Jurkat, Clone E6-1 (cell line): Measurements from ENCODE around the gene ADCK2.
"Not testable (repeated sequence)": the region's sequence is repeated elsewhere in the genome, so short reads cannot be mapped to it uniquely, and the experiment has no call there.

ENCODE experiments used
- DNase-seq: peaks from one replicate; pipeline ENCODE4 v3.0.0-alpha.2; 2011; ENCODE audit warnings: low read depth, low spot score
- H3K4me3 ChIP-seq: 2 replicates; pipeline ENCODE4 v1.5.1; 2011; ENCODE audit warnings: mild to moderate bottlenecking, low read length, control low read depth, moderate library complexity

ADCK2 gene

DNA sequence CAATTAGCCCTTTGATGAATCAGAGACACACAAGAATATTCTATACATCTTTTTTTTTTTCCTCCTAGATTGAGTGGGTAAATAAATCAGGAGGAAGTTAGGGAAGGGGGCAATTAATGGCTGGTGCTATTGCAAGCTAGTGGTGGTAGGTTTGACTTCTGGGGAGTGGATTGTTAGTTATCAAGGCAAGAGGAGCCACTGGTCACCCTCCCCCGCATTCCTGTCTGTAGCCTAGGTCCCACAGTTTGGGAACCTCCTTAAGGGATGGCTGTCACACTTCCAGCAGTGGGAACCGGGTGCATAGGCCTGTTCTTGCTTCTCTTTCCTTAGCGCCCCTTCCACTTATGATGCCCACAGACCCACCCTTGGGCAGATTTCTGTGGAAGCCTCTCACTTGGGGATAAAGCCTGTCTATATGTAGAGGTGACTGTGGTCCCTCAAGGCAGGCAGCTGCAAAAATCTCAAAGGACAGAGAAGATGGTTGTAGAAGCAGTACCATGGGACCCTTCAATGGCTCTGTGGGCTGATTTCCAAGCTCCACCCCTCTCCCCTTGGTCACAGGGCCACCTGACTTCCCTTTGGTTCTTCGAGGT lies 2.3 kb upstream of the ADCK2 start:
- no peak overlapping the region for H3K4me3 ChIP-seq
- DNase-seq: no peak

DNA sequence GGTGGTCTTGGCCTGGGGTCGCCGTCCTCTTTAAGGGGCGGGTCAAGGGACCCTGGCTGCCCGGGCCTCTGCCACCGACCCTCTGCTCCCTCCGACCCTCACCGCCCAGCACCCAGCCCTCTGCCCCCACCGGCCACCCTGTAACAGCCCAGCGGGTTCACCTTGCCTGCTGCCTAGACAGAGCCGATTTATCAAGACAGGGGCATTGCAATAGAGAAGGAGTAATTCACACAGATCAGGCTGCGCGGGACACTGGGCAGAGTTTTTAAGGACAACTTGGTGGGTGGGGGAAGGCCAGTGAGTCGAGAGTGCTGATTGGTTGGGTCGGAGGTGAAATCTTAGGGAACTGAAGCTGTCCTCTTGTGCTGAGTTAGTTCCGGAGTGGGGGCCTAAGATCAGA lies 779 bp upstream of the ADCK2 start:
- no peak for DNase-seq
- no peak overlapping the region for H3K4me3 ChIP-seq

DNA sequence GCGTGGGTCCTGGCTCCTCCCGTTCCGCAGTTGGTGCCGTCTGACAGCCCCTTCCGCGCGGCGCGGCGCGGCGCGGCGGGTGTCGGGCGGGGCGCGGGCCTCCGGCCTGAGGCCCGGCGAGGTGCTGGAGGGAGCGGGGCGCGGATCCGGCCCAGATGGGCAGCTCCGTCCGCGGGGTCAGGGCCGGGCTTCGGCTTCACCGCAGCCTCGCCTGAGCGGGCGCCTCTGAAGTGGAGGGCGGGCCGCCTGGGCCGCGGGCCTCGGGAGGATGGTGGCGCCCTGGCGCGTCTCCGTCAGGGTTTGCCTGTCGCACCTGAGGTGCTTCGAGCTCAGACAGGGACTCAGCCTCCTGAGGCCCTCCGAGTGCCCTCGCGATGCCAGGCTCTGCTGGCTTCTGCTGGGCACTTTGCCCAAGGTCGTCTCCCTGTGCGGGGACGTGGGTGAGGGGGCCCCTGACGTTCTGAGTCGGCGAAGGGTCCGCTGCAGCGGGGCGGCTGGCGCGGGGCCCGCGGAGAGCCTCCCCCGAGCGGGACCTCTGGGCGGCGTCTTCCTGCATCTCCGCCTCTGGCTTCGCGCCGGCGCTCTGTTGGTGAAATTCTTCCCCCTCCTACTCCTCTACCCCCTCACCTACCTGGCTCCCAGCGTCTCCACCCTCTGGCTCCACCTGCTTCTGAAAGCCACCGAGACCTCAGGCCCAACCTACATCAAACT lies 473 bp downstream of the ADCK2 start:
- no peak for DNase-seq
- peak overlapping the region; percentile 69 for H3K4me3 ChIP-seq

DNA sequence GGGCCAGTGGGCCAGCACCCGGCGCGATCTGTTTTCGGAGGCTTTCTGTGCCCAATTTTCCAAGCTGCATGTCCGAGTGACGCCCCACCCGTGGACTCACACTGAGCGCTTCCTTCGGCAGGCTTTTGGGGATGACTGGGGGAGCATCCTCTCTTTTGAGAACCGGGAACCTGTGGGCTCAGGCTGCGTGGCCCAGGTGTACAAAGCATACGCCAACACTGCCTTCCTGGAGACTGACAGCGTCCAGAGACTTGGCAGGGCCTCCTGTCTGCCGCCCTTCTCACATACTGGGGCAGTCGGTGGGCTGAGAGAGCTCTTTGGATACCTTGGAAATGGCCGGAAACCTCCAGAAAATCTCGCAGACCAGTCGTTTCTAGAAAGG lies 1.0 kb downstream of the ADCK2 start:
- no peak for DNase-seq
- peak overlapping the region; percentile 69 for H3K4me3 ChIP-seq

DNA sequence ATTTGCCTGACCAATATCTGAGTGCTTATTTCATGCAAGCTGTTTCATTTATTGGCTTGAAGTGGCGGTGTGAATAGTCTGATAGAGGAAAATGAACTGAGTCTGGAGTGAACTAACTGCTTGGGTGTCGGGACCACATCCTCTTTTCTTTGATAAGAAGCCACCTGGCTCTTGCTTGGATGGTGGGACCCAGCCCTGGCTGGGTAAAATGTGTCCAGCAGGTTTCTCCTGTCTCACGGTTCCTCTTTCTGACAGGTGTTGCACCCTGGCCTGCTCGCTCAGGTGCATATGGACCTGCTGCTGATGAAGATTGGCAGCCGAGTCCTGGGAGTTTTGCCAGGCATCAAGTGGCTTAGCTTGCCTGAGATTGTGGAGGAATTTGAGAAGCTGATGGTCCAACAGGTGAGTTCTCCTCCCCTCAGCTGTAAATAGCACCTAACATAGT lies 1.6 kb downstream of the ADCK2 start:
- no peak for DNase-seq
- no peak overlapping the region for H3K4me3 ChIP-seq

DNA sequence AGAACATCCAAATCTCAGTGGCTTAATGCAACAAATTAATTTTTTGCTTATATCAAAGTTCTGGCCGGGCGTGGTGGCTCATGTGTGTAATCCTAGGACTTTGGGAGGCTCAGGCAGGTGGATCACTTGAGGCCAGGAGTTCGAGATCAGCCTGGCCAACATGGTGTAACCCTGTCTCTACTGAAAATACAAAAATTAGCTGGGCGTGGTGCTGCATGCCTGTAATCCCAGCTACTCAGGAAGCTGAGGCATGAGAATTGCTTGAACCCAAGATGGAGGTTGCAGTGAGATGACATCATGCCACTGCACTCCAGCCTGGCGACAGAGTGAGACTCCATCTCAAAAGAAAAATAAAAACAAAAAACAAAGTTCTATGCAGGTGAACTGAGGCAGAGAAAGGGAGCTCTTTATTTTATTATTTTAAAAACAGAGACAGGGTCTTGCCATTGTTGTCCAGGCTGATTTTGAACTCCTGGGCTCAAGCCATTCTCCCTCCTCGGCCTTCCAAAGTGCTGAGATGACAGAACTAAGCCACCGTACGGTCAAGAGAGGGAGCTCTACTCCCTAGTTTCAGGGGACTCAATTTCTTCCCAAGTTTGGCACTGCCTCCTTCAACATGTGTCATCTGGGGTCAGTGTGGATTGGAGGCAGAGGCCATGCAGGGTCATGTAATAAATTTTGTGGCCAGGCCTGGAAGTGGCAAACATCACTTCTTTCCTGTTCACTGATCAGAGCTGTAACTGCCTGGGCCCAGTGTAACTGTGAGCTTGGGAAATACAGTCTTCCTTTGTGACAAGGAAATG lies 2.4 kb downstream of the ADCK2 start:
- H3K4me3 ChIP-seq: no peak overlapping the region
- no peak for DNase-seq

DNA sequence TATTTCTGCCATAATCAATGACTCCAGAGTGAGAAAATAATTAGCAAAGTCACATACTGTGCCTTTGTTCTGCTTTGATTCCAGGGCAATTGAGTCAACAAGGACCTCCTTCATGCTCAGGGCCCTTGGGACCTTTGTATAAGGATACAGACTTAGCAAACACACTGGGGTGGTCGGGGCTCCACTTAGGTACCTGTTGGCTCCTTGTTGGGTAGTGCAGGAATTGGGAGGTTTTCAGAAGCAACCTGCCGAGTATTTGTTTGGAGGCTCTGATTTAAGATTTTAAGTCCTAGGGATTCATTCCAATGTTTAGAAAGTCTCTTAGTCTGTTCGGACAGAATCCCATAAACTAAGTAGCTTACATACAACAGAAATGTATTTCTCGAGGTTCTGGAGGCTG lies 3.0 kb downstream of the ADCK2 start:
- no peak overlapping the region for H3K4me3 ChIP-seq
- DNase-seq: no peak

DNA sequence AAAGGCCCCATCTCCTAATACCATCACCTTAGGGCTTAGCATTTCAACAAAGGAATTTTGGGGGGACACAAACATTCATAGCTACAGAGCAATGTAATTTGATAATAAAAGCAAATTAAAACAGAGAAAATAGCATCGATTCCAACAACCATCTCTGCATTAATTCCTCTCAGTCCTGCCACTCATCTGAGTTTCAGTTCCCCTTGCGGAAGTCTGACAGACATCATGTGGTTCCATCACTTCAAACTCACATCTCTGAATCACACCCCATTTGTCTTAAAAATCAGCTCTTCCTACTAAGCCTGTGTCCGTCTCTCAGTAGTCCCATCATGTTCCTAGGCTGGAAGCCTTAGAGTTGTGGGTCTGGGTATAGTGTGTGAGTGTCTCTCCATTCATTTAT lies 3.6 kb downstream of the ADCK2 start:
- DNase-seq: no peak
- no peak overlapping the region for H3K4me3 ChIP-seq

DNA sequence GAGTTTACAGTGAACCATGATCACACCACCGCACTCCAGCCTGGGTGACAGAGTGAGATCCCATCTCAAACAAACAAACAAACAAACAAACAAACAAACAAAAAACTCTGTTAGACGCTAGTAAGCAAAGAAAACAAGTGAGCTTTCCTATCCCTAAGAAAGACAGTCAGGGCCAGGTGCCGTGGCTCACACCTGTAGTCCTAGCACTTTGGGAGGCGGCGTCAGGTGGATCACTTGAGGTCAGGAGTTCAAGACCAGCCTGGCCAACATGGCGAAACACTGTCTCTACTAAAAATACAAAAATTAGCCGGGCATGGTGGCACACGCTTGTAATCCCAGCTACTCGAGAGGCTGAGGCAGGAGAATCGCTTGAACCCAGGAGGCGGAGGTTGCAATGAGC lies 4.2 kb downstream of the ADCK2 start:
- not testable (repeated sequence) for H3K4me3 ChIP-seq

DNA sequence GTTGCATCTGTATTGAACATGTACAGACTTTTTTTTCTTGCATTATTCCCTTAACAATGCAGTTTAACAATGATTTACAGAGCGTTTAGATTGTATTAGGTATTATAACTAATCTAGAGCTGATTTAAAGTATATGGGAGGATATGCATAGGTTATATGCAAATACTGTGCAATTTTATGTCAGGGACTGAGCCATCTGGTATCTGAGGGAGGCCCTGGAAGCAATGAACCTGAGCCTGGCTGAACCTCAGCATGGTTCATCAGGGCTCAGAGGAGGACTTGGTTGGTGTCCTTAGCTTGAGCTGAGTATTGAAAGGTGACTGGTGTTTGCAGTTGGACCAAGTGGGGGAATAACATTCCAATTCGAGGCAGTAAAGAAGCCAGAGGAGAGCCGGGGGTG lies 4.8 kb downstream of the ADCK2 start:
- H3K4me3 ChIP-seq: no peak overlapping the region
- DNase-seq: no peak

More for the DNA sequence above, 4.2 kb downstream of the ADCK2 start:
- DNase-seq: not testable (repeated sequence)

DNA sequence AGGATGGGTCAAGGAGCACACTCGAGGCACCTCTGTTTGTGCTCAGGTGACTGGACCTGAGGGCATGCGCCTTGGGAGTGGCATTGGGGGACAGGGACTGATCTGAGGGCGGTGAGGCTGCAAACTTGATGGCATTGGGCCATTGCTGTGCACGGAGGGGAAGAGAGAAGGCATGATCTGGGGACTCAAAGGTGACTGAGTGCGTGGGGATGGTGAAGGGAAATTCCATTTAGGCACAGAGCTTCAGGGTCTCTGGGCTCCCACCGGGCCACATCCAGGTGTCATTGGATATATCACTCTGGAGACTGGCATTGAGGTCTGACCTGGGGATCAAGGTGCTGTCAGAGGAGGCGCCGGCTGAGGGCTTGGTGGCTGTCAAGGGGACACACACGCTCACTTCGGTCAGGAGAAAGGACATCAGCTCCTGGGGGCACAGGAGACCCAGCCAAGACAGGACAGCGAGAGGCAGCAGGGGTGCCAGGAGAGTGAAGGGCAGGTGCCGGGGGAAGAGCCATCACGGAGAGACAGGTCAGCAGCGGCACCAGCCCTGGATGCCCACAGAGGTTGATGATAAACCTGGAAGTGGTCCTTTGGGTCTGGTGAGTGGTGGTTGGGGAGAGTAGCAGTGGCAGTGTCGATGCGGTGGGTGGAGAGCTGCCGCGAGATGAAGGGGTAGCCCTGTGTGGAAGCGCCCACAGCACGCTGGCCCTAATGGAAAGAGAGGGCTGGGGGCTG lies 5.5 kb downstream of the ADCK2 start:
- no peak for DNase-seq
- H3K4me3 ChIP-seq: no peak overlapping the region

DNA sequence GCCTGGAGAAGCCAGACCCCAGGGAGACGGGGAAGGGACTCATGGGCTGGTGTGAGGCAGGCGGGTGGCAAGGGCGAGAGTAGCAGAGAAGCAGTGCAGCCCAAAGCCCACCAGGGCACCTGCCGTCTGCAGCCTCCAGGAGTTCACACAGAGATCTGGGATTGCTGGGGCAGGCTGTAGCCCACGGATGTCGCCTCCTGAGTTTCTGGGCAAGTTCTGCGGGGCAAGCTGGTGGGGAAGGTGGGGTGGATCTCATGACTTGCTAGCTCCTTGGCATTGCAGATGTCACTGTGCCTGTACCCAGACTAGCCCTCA lies 6.0 kb downstream of the ADCK2 start:
- DNase-seq: no peak
- no peak overlapping the region for H3K4me3 ChIP-seq

DNA sequence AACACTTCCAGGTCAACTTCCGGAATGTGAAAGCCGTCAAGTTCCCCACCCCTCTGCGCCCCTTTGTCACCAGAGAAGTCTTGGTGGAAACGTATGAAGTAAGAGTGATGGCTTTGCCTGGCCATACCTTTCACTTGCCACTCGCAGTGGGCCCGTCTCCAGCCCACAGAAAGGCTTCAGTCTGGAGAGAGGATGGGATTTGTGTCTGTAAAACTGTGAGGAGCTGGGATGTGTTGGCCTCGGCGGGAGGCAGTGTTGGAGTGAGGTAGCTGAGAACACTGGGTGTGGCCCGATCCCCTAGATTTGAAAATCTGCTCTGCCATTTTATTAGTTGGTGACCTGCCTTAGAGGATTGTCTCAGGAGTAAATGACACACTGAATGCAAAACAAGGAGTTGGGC lies 6.4 kb downstream of the ADCK2 start:
- DNase-seq: no peak

DNA sequence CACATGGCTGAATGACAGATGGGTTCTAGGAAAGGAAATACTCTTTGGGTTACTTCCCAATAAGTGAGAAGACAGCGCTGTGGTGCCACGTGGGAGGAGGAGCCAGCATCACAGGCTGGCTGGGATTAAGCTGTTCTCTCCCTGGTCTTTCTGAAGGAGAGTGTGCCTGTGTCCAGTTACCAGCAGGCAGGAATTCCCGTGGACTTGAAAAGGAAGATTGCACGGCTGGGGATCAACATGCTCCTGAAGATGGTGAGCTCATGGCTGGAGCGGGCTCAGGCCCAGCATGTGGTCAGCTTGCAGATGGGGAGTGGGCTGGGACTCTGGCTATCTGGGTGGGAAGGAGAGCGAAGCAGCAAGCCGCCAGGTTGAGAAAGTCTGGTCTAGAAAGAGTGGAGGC lies 8.1 kb downstream of the ADCK2 start:
- DNase-seq: no peak
- no peak overlapping the region for H3K4me3 ChIP-seq

More for the DNA sequence above, 6.4 kb downstream of the ADCK2 start:
- H3K4me3 ChIP-seq: no peak overlapping the region

DNA sequence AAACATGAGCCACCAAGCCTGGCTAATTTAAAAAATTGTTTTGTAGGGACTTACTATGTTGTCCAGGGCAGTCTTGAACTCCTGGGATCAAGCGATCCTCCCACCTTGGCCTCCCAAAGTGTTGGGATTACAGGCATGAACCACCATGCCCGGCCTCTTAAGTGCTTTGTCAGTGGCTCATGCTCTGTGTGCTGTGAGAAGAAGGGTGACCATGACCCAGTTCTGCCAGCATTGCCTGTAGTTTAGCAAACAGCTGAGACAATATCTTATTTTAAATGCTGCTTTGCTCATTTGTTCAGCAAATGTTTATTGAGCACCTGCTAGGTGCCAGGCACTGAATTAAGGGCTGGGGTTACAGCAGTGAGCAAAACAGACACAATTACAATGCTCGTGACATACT lies 9.0 kb downstream of the ADCK2 start:
- no peak for DNase-seq

DNA sequence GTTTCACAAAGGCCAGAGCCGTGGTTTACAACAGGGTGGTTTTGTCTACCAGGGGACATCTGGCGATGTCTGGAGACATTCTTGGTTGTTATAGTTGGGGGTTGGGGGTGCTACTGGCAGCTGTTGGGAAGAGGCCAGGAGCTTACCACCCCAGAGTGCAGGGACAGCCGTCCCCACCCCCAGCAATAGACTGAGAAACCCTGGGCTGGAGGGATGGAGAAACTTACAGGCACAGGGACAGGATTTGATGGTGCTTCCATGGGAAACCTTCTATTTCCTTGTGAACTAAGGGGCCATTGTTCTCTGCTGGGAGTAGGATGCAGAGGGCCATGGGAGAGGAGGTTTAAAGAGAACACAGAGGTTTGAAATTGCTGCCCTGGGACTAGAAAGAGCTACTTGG lies 10.9 kb downstream of the ADCK2 start:
- H3K4me3 ChIP-seq: no peak overlapping the region
- DNase-seq: no peak

More for the DNA sequence above, 9.0 kb downstream of the ADCK2 start:
- no peak overlapping the region for H3K4me3 ChIP-seq

DNA sequence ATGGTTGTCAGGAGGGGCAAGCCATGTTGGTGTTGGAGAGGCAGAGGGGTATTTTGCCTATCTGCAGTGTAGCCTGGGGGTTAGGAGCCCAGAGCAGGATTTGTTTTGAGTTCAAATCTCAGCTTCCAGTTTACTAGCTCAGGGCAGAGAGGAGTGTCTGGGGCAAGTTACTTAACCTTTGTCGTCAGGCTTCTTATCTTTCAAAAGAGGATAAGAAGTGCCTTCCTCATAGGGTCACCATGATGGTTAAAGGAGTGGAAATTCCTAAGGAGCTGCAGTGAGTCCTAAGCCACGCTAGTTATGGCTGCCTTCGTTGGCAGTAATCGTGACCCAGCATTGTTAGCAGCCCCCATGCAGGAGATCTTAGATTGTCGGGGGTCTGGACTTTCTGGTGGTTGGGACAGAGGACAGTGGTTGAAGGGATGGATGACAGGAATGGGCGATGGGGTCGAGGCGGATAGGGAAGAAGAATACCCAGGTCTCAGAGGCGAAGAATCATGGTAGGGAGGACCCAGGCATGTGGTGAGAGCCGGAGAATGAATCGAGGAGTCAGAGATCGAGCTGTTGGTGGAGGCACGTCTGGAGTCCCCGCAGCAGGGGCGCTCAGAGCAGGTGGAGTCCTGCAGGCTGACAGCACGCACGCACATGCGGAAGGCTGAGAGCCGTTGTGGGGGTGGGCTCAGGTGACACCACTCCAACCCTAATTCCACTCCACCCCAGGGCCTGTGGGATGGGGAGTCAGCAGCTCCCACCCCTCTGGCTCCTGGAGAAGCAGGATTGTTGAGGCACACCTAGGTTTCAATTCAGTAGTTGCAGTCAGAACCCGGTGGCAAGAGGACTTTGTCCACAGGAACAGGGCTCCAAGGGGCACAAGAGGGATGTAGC lies 11.6 kb downstream of the ADCK2 start:
- H3K4me3 ChIP-seq: no peak overlapping the region
- no peak for DNase-seq

DNA sequence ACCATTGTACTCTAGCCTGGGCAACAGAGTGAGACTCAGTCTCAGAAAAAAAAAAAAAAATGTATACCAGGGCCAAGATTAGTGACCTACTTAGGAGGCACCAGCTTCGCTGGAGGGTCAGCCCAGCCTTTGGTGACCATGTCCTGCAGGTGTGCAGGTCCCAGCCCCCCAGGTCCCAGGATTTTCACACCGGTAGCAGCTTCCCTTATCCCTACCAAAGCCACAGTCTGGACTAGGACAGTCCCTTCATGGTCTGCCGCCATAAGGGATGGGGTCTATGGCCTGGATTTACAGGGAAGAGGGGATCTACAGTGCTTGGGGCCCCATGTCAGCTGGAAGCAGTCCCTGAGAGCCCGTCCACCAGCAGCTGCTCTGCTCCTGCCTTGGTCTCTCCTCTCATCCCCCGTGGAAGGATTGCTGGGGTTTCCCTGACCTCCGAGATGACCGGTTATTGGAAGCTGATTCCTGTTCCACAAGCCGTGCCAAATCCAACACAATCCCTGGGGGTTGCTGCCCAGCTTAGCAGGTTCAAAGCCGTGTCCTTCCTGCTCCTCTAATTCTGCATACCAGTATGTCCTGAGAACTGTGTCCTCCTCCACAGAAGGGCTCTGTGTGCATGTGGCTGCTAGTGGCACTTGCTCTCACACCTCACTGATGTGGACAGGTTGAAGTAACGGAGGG lies 12.8 kb downstream of the ADCK2 start:
- no peak for DNase-seq
- H3K4me3 ChIP-seq: no peak overlapping the region
